CD8-positive, alpha-beta memory T cell (primary cell): Measurements from ENCODE around the gene USP25. TPM values are rescaled to one million over a fixed set of nuclear protein-coding genes. Genes with fewer than 3 reads are reported as not detected.

ENCODE experiments used
- CTCF ChIA-PET: fragments of 350-600 bp; sonication (Branson Sonifier 250); formaldehyde crosslinking; loops from one replicate; lab custom pipeline; 2021; ENCODE audit warnings: antibody characterized with exemption; lab: Charles Lee
- POLR2A ChIA-PET: fragments of 350-600 bp; sonication (Branson Sonifier 250); formaldehyde crosslinking; loops from one replicate; lab custom pipeline; 2021; ENCODE audit warnings: antibody characterized with exemption; lab: Charles Lee
- DNase-seq, 5 donors: peaks; one replicate each; pipeline versions ENCODE4 v3.0.0 to v3.0.0-alpha.2; 2020 to 2022; ENCODE audit warnings: mixed read lengths in 1 of 5
- H3K27ac ChIP-seq: one replicate; pipeline ENCODE4 v1.7.0; 2013; ENCODE audit warnings: low read depth, mild to moderate bottlenecking, low read length, moderate library complexity
- H3K27me3 ChIP-seq: 2 replicates; pipeline ENCODE4 v1.7.0; 2013; ENCODE audit warnings: low read length, mild to moderate bottlenecking; ENCODE audit not compliant: insufficient read depth, poor library complexity, severe bottlenecking
- H3K36me3 ChIP-seq: 2 replicates; pipeline ENCODE4 v1.7.0; 2013; ENCODE audit warnings: mild to moderate bottlenecking, low read length, moderate library complexity; ENCODE audit not compliant: insufficient read depth
- H3K4me1 ChIP-seq: 2 replicates; pipeline ENCODE4 v1.7.0; 2013; ENCODE audit warnings: mild to moderate bottlenecking, low read length, moderate library complexity; ENCODE audit not compliant: insufficient read depth
- H3K4me3 ChIP-seq: 2 replicates; pipeline ENCODE4 v1.7.0; 2013; ENCODE audit warnings: mild to moderate bottlenecking, low read length
- H3K9me3 ChIP-seq: 2 replicates; pipeline ENCODE4 v1.7.0; 2013; ENCODE audit warnings: mild to moderate bottlenecking, low read length
- H3K27ac Mint-ChIP-seq, 8 donors: one replicate each; pipeline ENCODE4 v1.8.0; 2020 to 2021; ENCODE audit warnings: mixed read lengths in 8 of 8, mild to moderate bottlenecking in 6 of 8, inconsistent platforms in 3 of 8, moderate library complexity in 3 of 8
- H3K27me3 Mint-ChIP-seq, 2 donors: one replicate each; pipeline ENCODE4 v1.8.0; 2020 to 2021; ENCODE audit warnings: mixed read lengths in 2 of 2, mild to moderate bottlenecking in 1 of 2, moderate library complexity in 1 of 2
- H3K36me3 Mint-ChIP-seq, 3 donors: one replicate each; pipeline ENCODE4 v1.8.0; 2020 to 2021; ENCODE audit warnings: mixed read lengths in 3 of 3, inconsistent platforms in 1 of 3, mild to moderate bottlenecking in 1 of 3
- H3K4me1 Mint-ChIP-seq, 3 donors: one replicate each; pipeline ENCODE4 v1.8.0; 2020 to 2021; ENCODE audit warnings: mixed read lengths in 3 of 3, inconsistent platforms in 1 of 3, mild to moderate bottlenecking in 1 of 3
- H3K4me3 Mint-ChIP-seq, 7 donors: one replicate each; pipeline ENCODE4 v1.8.0; 2020 to 2021; ENCODE audit warnings: mixed read lengths in 7 of 7, mild to moderate bottlenecking in 6 of 7, moderate library complexity in 4 of 7, inconsistent platforms in 2 of 7
- H3K9me3 Mint-ChIP-seq, 5 donors: one replicate each; pipeline ENCODE4 v1.8.0; 2020 to 2022; ENCODE audit warnings: mixed read lengths in 5 of 5, mild to moderate bottlenecking in 3 of 5, moderate library complexity in 2 of 5, inconsistent platforms in 1 of 5
- polyA plus RNA-seq: library from polyadenylated mRNA; unstranded; fragments of 300-500 nt; fragmentation: Illumina TruSeq; gene quantifications from one replicate; pipeline ENCODE4 v1.2.3, GENCODE V29; 2021
- total RNA-seq, 2 experiments: library from RNA; stranded (reverse); gene quantifications; one replicate each; pipeline ENCODE4 v1.2.3, GENCODE V29; 2021

USP25 gene
- total and polyA plus RNA-seq, 3 experiments from 2014 or later: 29.0 to 36.1 (median 32.9) TPM

DNA sequence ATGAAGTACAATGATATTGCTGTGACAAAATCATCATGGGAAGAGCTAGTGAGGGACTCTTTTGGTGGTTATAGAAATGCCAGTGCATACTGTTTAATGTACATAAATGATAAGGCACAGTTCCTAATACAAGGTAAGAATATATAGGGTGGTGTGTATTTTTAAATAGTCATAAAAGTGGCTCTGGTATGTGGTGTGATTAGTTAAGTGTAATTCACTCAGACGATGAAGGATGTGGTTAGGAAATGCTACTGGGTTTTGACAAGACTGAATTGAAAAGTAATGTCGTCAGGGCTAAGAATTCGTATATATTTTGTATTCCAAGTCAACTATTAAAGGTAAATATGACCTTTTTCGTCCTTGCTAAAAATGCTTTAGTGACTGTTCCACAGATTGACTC lies 101.7 kb downstream of the USP25 start:
- ChIA-PET POLR2A (no interaction called here), CTCF (no interaction called here)
- Histone ChIP-seq H3K27me3 (no peaks in the 10 kb centered on the region), H3K4me3 (no peak overlapping the region), H3K27ac (no peak overlapping the region), H3K9me3 (no peaks in the 10 kb centered on the region), H3K4me1 (no peaks in the 10 kb centered on the region), H3K36me3 (peaks cover 31% of the 10 kb centered on the region)
- Mint-ChIP-seq H3K27ac (peak overlapping the region in 5 of 8 donors; percentile 6 to 61 (median 44)), H3K4me1 (peaks cover 27 to 39% (median 33%) of the 10 kb centered on the region in 3 donors), H3K36me3 (peaks cover 0 to 76% (median 39%) of the 10 kb centered on the region in 3 donors), H3K27me3 (no peaks in the 10 kb centered on the region), H3K4me3 (no peak overlapping the region), H3K9me3 (no peaks in the 10 kb centered on the region)
- DNase-seq: no peak

DNA sequence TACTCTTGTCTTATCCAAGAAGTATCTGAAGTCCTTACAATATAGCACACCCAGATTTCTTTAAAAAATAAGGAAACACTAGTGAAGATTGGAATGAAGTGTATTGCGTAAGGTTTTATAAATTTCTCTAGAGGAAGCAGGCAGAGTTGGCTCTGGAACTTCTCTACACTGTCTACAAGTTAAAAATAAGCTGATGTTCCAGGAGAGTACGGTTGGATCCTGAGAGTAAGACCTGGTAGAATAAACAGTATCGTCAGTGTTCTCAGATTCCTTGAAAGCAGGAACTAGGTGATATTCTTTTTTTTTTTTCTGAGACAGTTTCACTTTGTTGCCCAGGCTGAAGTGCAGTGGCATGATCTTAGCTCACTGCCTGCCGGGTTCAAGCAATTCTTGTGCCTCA lies 107.9 kb downstream of the USP25 start:
- Mint-ChIP-seq H3K36me3 (peaks cover 0 to 46% (median 20%) of the 10 kb centered on the region in 3 donors), H3K9me3 (no peaks in the 10 kb centered on the region), H3K4me3 (no peak overlapping the region), H3K27ac (peak overlapping the region in 1 of 8 donors; percentile 32), H3K4me1 (peaks cover 3 to 9% (median 4%) of the 10 kb centered on the region in 3 donors), H3K27me3 (no peaks in the 10 kb centered on the region)
- ChIA-PET POLR2A (no interaction called here), CTCF (no interaction called here)
- DNase-seq: no peak
- Histone ChIP-seq H3K27ac (no peak overlapping the region), H3K27me3 (no peaks in the 10 kb centered on the region), H3K9me3 (no peaks in the 10 kb centered on the region), H3K36me3 (peaks cover 13% of the 10 kb centered on the region), H3K4me1 (no peaks in the 10 kb centered on the region), H3K4me3 (no peak overlapping the region)

DNA sequence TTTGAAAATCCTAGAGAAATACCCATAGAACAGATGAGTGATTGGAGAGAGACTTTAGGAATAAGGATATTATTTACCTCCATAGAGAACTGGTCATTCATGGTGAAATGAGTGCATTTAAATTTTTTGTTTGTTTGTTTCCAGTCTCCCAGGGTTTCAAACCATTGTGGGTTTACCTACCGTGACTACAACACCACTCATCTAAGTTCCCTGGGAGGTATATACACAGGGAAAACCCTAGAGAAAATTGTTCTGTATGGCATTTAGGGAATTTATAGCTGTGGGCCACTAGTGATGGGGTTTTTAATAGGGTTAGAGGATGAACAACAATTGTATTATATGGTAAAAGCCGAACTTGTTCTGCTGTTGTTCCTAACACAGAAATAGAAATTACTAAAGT lies 109.2 kb downstream of the USP25 start:
- H3K4me3 Mint-ChIP-seq: no peak overlapping the region
- ChIA-PET POLR2A (no interaction called here), CTCF (no interaction called here)
- Histone ChIP-seq H3K4me1 (no peaks in the 10 kb centered on the region), H3K36me3 (peaks cover 13% of the 10 kb centered on the region), H3K9me3 (no peaks in the 10 kb centered on the region), H3K27ac (no peak overlapping the region), H3K27me3 (no peaks in the 10 kb centered on the region), H3K4me3 (no peak overlapping the region)
- peak overlapping the region in 1 of 8 donors; percentile 36 for H3K27ac Mint-ChIP-seq
- no peaks in the 10 kb centered on the region for H3K9me3 Mint-ChIP-seq
- peaks cover 0 to 42% (median 18%) of the 10 kb centered on the region in 3 donors for H3K36me3 Mint-ChIP-seq
- DNase-seq: no peak
- H3K4me1 Mint-ChIP-seq: peaks cover 6 to 12% (median 8%) of the 10 kb centered on the region in 3 donors
- no peaks in the 10 kb centered on the region for H3K27me3 Mint-ChIP-seq

DNA sequence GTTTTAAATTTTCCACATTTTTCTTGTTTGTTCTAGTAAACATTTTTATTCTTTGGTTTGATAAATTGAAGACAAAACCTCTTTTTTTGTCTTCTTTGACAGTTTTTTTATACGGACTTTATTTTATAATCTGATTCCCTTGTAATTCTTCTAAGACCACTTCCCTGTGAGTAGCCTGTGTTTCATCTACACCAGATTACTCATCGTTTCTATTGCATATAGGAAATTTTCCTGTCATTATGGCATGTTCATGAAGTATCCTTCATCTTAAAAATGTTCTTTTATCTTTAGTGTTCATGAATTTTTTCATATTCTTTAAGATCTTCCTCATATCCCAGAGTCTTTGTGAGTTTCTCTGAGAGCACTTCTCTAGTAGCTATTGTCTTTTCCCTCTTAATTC lies 109.8 kb downstream of the USP25 start:
- Mint-ChIP-seq H3K27ac (no peak overlapping the region), H3K9me3 (no peaks in the 10 kb centered on the region), H3K36me3 (peaks cover 0 to 38% (median 13%) of the 10 kb centered on the region in 3 donors), H3K27me3 (no peaks in the 10 kb centered on the region), H3K4me1 (peaks cover 6 to 12% (median 8%) of the 10 kb centered on the region in 3 donors), H3K4me3 (no peak overlapping the region)
- CTCF ChIA-PET: no interaction called here
- H3K27me3 ChIP-seq: no peaks in the 10 kb centered on the region
- no peaks in the 10 kb centered on the region for H3K9me3 ChIP-seq
- H3K4me1 ChIP-seq: no peaks in the 10 kb centered on the region
- H3K36me3 ChIP-seq: peaks cover 13% of the 10 kb centered on the region
- no peak overlapping the region for H3K27ac ChIP-seq
- no peak overlapping the region for H3K4me3 ChIP-seq
- POLR2A ChIA-PET: no interaction called here
- DNase-seq: no peak

DNA sequence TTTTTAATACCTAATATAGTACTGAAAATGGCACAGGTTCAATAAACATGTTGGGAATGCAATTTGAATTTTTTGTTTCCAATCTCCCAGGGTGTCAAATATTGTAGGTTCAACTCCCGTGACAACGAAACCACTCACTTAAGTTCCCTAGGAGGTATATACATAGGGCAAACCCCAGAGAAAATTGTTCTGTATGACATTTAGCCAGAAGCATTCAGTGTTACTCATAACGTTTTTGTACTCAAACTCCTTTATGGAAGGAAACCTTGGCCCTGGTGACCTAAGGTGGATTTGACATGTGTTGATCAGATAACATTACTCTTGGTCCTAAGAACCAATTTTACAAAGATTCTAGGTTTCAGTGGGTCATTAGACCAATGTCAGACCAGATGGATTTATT lies 110.6 kb downstream of the USP25 start:
- Histone ChIP-seq H3K27ac (no peak overlapping the region), H3K27me3 (no peaks in the 10 kb centered on the region), H3K4me1 (no peaks in the 10 kb centered on the region), H3K4me3 (no peak overlapping the region), H3K9me3 (no peaks in the 10 kb centered on the region), H3K36me3 (peaks cover 13% of the 10 kb centered on the region)
- no peak for DNase-seq
- no peaks in the 10 kb centered on the region for H3K27me3 Mint-ChIP-seq
- H3K36me3 Mint-ChIP-seq: peaks cover 0 to 31% (median 8%) of the 10 kb centered on the region in 3 donors
- H3K4me1 Mint-ChIP-seq: peaks cover 2 to 10% (median 8%) of the 10 kb centered on the region in 3 donors
- no peaks in the 10 kb centered on the region for H3K9me3 Mint-ChIP-seq
- ChIA-PET CTCF (no interaction called here), POLR2A (no interaction called here)
- no peak overlapping the region for H3K4me3 Mint-ChIP-seq
- H3K27ac Mint-ChIP-seq: no peak overlapping the region

DNA sequence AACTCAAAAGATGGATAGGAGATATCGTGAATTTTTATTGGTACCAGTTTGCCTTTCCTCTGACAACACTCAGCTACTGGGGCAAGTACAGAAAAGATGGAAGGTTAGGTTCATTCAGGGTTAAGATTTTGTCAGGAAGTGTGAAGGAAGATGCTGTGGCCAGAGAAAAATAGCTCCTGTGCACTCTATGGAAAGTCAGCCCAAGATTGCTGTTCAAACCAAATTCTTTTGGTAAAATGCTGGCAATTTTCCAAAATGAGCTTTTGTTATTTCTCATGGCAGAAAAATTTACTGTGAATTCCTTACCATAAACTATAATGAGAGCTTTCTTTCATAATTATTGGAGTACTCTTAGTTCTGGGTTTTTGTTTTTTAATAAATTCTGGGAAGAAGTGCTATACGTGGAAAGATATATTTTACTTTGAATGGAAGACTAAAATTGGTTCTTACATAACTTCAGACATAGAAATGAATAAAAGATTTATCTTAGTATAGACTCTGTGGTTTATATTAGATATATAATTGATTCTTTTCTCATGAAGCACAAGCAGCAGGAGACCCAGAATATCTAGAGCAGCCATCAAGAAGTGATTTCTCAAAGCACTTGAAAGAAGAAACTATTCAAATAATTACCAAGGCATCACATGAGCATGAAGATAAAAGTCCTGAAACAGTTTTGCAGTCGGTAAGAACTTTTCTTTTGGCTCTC lies 112.2 kb downstream of the USP25 start:
- DNase-seq: no peak
- ChIA-PET POLR2A (no interaction called here), CTCF (no interaction called here)
- Histone ChIP-seq H3K27ac (no peak overlapping the region), H3K4me3 (no peak overlapping the region), H3K27me3 (no peaks in the 10 kb centered on the region), H3K4me1 (no peaks in the 10 kb centered on the region), H3K36me3 (peaks cover 13% of the 10 kb centered on the region), H3K9me3 (no peaks in the 10 kb centered on the region)
- Mint-ChIP-seq H3K36me3 (peaks cover 0 to 30% (median 3%) of the 10 kb centered on the region in 3 donors), H3K4me3 (no peak overlapping the region), H3K27ac (no peak overlapping the region), H3K9me3 (no peaks in the 10 kb centered on the region), H3K4me1 (peaks cover 5 to 17% (median 17%) of the 10 kb centered on the region in 3 donors), H3K27me3 (no peaks in the 10 kb centered on the region)

DNA sequence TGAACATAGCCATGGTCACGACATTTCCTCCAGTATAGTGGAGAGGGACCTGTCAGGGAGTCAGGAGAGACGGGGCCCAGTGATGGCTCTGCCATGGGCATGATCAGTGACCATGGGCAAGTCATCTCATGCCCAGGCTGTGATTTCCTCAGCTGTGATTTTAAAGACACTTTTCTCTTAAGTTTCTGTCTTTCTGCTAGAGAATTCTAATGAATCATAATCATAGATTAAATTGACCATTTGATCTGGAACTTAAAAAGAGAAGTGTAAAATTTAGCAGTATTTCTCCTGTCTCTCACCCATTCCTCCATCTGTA lies 112.7 kb downstream of the USP25 start:
- POLR2A ChIA-PET: no interaction called here
- no peaks in the 10 kb centered on the region for H3K9me3 Mint-ChIP-seq
- Histone ChIP-seq H3K36me3 (peaks cover 13% of the 10 kb centered on the region), H3K27me3 (no peaks in the 10 kb centered on the region), H3K4me1 (no peaks in the 10 kb centered on the region), H3K4me3 (no peak overlapping the region), H3K27ac (no peak overlapping the region), H3K9me3 (no peaks in the 10 kb centered on the region)
- peaks cover 0 to 30% (median 1%) of the 10 kb centered on the region in 3 donors for H3K36me3 Mint-ChIP-seq
- no peak overlapping the region for H3K4me3 Mint-ChIP-seq
- DNase-seq: no peak
- CTCF ChIA-PET: interaction anchor here (1.6 kb wide), 1 partner anchor 9 kb away, joined by 3 read pairs; no protein-coding TSS in a partner anchor
- no peak overlapping the region for H3K27ac Mint-ChIP-seq
- no peaks in the 10 kb centered on the region for H3K27me3 Mint-ChIP-seq
- peaks cover 5 to 20% (median 14%) of the 10 kb centered on the region in 3 donors for H3K4me1 Mint-ChIP-seq

DNA sequence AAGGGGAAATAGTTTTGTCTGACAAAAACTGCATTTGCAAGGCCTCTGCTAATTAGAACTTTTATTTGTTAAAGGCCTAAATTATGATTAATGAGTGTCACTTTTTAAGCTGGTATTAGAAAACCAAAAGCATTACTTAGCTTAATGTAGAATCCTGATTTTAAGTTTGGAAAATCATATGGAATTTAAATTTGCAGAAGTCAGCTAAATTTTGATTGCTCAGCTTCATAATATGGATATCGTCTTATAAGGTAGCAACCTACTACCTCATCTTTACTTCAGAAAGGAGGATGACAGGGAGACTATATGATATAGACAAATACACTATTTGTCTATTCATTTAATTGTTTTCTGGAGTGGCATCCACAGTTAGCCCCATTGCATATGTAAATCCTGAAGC lies 114.0 kb downstream of the USP25 start:
- H3K27ac ChIP-seq: no peak overlapping the region
- H3K36me3 ChIP-seq: peaks cover 13% of the 10 kb centered on the region
- POLR2A ChIA-PET: no interaction called here
- Mint-ChIP-seq H3K36me3 (peaks cover 0 to 31% (median 0%) of the 10 kb centered on the region in 3 donors), H3K4me3 (no peak overlapping the region), H3K9me3 (no peaks in the 10 kb centered on the region), H3K27me3 (no peaks in the 10 kb centered on the region), H3K4me1 (peaks cover 7 to 22% (median 20%) of the 10 kb centered on the region in 3 donors), H3K27ac (peak overlapping the region in 2 of 8 donors; percentile 13 to 31)
- no peak overlapping the region for H3K4me3 ChIP-seq
- DNase-seq: no peak
- H3K27me3 ChIP-seq: no peaks in the 10 kb centered on the region
- no peaks in the 10 kb centered on the region for H3K4me1 ChIP-seq
- H3K9me3 ChIP-seq: no peaks in the 10 kb centered on the region
- CTCF ChIA-PET: interaction anchor here (1.6 kb wide), 1 partner anchor 10 kb away, joined by 3 read pairs; no protein-coding TSS in a partner anchor
